MM.1S (cell line): ENCODE data around the gene DCLK1.

ENCODE experiments used
- DNase-seq: peaks from one replicate; pipeline ENCODE4 v3.0.0-alpha.2; 2015
- H2AFZ ChIP-seq: fragments of 300-600 bp; sonication (generic); 2 replicates; pipeline ENCODE4 v1.6.0; 2016; ENCODE audit warnings: antibody characterized with exemption, low read length
- H3F3A ChIP-seq: fragments of 300-600 bp; sonication (generic); 2 replicates; pipeline ENCODE4 v1.6.1; 2016; ENCODE audit warnings: mild to moderate bottlenecking, antibody characterized with exemption, low read length, moderate library complexity, mixed read lengths; ENCODE audit not compliant: insufficient read depth
- H3K27ac ChIP-seq: fragments of 300-600 bp; sonication (generic); 2 replicates; pipeline ENCODE4 v1.5.1; 2016; ENCODE audit warnings: mild to moderate bottlenecking, low read length
- H3K27me3 ChIP-seq: fragments of 300-600 bp; sonication (generic); replicated peaks from 2 replicates; pipeline ENCODE4 v1.6.0; 2016; ENCODE audit warnings: low read length; ENCODE audit not compliant: insufficient read depth
- H3K36me3 ChIP-seq: fragments of 300-600 bp; sonication (generic); replicated peaks from 2 replicates; pipeline ENCODE4 v1.6.1; 2016; ENCODE audit warnings: mild to moderate bottlenecking, low read length, mixed read lengths; ENCODE audit not compliant: insufficient read depth
- H3K4me1 ChIP-seq: fragments of 300-600 bp; sonication (generic); 2 replicates; pipeline ENCODE4 v1.6.1; 2016; ENCODE audit warnings: low read length, mixed read lengths
- H3K4me2 ChIP-seq: fragments of 300-600 bp; sonication (generic); 2 replicates; pipeline ENCODE4 v1.6.0; 2016; ENCODE audit warnings: low read depth, low read length
- H3K4me3 ChIP-seq: fragments of 300-600 bp; sonication (generic); 2 replicates; pipeline ENCODE4 v1.5.1; 2016; ENCODE audit warnings: low read length, mixed read lengths
- H3K79me2 ChIP-seq: fragments of 300-600 bp; sonication (generic); 2 replicates; pipeline ENCODE4 v1.6.1; 2016; ENCODE audit warnings: mixed run types, low read length, mixed read lengths
- H3K9ac ChIP-seq: fragments of 300-600 bp; sonication (generic); 2 replicates; pipeline ENCODE4 v1.6.1; 2016; ENCODE audit warnings: low read length, mixed read lengths
- H3K9me2 ChIP-seq: fragments of 300-600 bp; sonication (generic); replicated peaks from 2 replicates; pipeline ENCODE4 v1.6.1; 2016; ENCODE audit warnings: mild to moderate bottlenecking, low read length, mixed read lengths; ENCODE audit not compliant: insufficient read depth
- H3K9me3 ChIP-seq: fragments of 300-600 bp; sonication (generic); replicated peaks from 2 replicates; pipeline ENCODE4 v1.6.1; 2016; ENCODE audit warnings: mild to moderate bottlenecking, low read length, mixed read lengths; ENCODE audit not compliant: insufficient read depth
- H4K20me1 ChIP-seq: fragments of 300-600 bp; sonication (generic); 2 replicates; pipeline ENCODE4 v1.6.1; 2016; ENCODE audit warnings: mild to moderate bottlenecking, low read length, moderate library complexity, mixed read lengths; ENCODE audit not compliant: insufficient read depth
- EZH2 ChIP-seq: fragments of 300-600 bp; sonication (generic); optimal IDR thresholded peaks from 2 replicates; pipeline ENCODE3; 2017; ENCODE audit warnings: low read depth, mild to moderate bottlenecking, antibody characterized with exemption, low read length, mixed read lengths
- EZH2phosphoT487 ChIP-seq: fragments of 300-600 bp; sonication (generic); IDR thresholded peaks from 2 replicates; pipeline ENCODE4 v1.6.1; 2018; ENCODE audit warnings: antibody characterized with exemption, low read length
- TF ChIP-seq, protein P1 (sequence below): fragments of 300-600 bp; sonication (generic); IDR thresholded peaks from 2 replicates; pipeline ENCODE4 v1.5.1; 2016; ENCODE audit warnings: antibody characterized with exemption, low read length, mixed read lengths

The DCLK1 gene

DNA sequence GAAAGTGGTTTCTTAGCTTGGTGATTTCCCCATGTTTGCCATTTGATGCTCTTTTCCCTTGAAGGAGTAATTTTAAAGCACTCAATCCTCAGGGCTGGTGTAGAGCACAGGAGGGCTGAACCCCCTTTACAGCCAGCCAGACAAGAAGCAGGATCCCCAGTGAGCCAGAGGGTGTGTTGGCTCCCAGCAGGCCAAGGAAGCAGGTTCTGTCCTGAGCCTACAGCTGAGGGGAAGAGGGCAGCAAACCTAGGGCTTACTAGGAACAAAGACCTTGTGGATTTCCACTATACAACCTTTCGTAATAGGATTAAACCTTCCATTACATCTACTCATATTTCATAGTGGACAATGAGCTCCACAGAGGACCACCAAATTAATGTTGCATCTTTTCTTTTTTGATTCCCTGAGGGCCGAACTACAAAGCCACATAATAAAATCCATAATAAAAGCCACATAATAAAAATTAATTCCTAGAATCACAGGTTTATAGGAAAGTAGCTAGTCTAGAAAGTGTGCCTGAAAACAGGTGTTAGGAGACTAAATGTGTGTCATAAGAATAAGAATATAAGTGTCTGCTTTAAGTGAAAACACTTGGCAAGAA is 300.2 kb downstream of the DCLK1 start:
- no peaks in the 10 kb centered on the region for H3K9me3 ChIP-seq
- no peak overlapping the region for H3K4me3 ChIP-seq
- no peak for DNase-seq
- H3K9me2 ChIP-seq = no peaks in the 10 kb centered on the region
- no peak overlapping the region for H2AFZ ChIP-seq
- no peaks in the 10 kb centered on the region for H3K27me3 ChIP-seq
- no peaks in the 10 kb centered on the region for H3F3A ChIP-seq
- H4K20me1 ChIP-seq = no peaks in the 10 kb centered on the region
- no peaks in the 10 kb centered on the region for H3K79me2 ChIP-seq
- H3K4me1 ChIP-seq = no peaks in the 10 kb centered on the region
- H3K36me3 ChIP-seq = no peaks in the 10 kb centered on the region
- TF ChIP-seq, protein P1, sequence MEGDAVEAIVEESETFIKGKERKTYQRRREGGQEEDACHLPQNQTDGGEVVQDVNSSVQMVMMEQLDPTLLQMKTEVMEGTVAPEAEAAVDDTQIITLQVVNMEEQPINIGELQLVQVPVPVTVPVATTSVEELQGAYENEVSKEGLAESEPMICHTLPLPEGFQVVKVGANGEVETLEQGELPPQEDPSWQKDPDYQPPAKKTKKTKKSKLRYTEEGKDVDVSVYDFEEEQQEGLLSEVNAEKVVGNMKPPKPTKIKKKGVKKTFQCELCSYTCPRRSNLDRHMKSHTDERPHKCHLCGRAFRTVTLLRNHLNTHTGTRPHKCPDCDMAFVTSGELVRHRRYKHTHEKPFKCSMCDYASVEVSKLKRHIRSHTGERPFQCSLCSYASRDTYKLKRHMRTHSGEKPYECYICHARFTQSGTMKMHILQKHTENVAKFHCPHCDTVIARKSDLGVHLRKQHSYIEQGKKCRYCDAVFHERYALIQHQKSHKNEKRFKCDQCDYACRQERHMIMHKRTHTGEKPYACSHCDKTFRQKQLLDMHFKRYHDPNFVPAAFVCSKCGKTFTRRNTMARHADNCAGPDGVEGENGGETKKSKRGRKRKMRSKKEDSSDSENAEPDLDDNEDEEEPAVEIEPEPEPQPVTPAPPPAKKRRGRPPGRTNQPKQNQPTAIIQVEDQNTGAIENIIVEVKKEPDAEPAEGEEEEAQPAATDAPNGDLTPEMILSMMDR = no peak
- no peak for TF ChIP-seq EZH2phosphoT487
- no peak for TF ChIP-seq EZH2
- no peak overlapping the region for H3K27ac ChIP-seq
- no peak overlapping the region for H3K4me2 ChIP-seq
- no peak overlapping the region for H3K9ac ChIP-seq

DNA sequence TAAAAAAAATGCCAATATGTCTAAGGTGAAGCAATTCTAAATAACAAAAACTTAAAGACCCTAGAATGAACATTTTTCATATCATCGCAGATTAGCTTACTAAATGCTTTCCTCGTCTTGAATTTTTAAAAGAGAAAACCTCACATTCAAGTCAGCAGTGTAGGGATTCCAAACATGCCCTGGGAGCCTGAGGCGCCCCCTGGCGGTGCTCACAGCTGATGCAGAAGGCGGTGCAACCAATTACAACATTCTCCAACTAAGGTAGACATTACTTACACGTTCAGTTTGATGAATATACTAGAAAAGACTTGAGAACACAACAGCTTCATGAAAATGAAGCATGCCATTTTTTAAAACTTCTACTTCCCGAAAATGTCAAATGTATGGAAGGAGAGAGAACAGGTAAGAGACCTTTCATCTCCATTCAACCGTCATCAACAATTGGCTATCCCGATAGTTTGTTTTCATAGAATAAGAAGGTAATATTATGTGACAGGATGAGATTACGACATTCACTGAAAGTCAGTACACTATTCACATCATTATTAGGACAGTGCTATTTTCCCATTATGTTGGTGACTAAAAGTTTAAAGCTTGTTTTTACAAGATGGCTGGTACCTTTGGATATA is 304.4 kb downstream of the DCLK1 start:
- Histone ChIP-seq H3K4me1 (no peaks in the 10 kb centered on the region), H4K20me1 (no peaks in the 10 kb centered on the region), H3K4me2 (no peak overlapping the region), H3K27me3 (no peaks in the 10 kb centered on the region), H3K36me3 (no peaks in the 10 kb centered on the region), H3K9me2 (no peaks in the 10 kb centered on the region), H2AFZ (no peak overlapping the region), H3F3A (no peaks in the 10 kb centered on the region), H3K79me2 (no peaks in the 10 kb centered on the region), H3K4me3 (no peak overlapping the region), H3K27ac (no peak overlapping the region), H3K9me3 (no peaks in the 10 kb centered on the region), H3K9ac (no peak overlapping the region)
- TF ChIP-seq, protein P1 = no peak
- TF ChIP-seq EZH2 (no peak), EZH2phosphoT487 (no peak)
- no peak for DNase-seq

DNA sequence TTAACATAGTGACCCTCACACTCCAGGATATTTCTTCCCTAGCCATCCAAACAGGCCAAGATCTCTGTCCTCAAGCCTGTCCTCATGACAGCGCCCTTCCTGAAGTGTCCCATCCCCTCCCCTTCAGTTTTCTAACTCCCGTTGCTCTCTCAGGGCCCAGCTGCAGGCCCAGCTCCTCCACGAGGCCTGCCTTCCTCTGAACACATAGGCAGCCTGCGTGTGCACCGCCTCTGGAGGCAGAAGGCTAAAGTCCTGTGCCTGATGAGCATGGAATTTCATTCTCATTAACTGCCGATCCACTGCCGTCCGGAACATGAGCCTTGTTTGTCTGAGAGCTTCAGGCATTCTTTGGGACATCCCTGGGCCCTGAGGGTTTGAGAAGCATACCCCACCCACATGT is 306.4 kb downstream of the DCLK1 start:
- Histone ChIP-seq H3K36me3 (no peaks in the 10 kb centered on the region), H4K20me1 (no peaks in the 10 kb centered on the region)

More for the DNA sequence above, 306.4 kb downstream of the DCLK1 start:
- Histone ChIP-seq H3K9me3 (no peaks in the 10 kb centered on the region), H3F3A (no peaks in the 10 kb centered on the region), H2AFZ (no peak overlapping the region), H3K9me2 (no peaks in the 10 kb centered on the region), H3K4me1 (no peaks in the 10 kb centered on the region), H3K4me3 (no peak overlapping the region), H3K27me3 (no peaks in the 10 kb centered on the region), H3K27ac (no peak overlapping the region), H3K4me2 (no peak overlapping the region), H3K9ac (no peak overlapping the region), H3K79me2 (no peaks in the 10 kb centered on the region)
- TF ChIP-seq EZH2phosphoT487 = no peak
- TF ChIP-seq, protein P1 = no peak
- no peak for TF ChIP-seq EZH2
- DNase-seq = no peak
